HUES48 (cell line): ENCODE results near the gene HSPA4.
A peak's percentile ranks its signal among the peaks of the same experiment; 100 is the strongest.
"Not testable (repeated sequence)": the region's sequence is repeated elsewhere in the genome, so short reads cannot be mapped to it uniquely, and the experiment has no call there.

Source experiments
- H3K27ac ChIP-seq: one replicate; pipeline ENCODE4 v1.7.0; 2013; ENCODE audit warnings: low read depth, low read length, inconsistent platforms
- H3K27me3 ChIP-seq: 2 replicates; pipeline ENCODE4 v1.6.1; 2013; ENCODE audit warnings: mild to moderate bottlenecking, low read length; ENCODE audit not compliant: control insufficient read depth, insufficient read depth
- H3K36me3 ChIP-seq: 2 replicates; pipeline ENCODE4 v1.6.1; 2013; ENCODE audit warnings: low read length; ENCODE audit not compliant: control insufficient read depth, insufficient read depth
- H3K4me1 ChIP-seq: 2 replicates; pipeline ENCODE4 v1.6.1; 2013; ENCODE audit warnings: mild to moderate bottlenecking, low read length; ENCODE audit not compliant: control insufficient read depth, insufficient read depth
- H3K4me3 ChIP-seq: 2 replicates; pipeline ENCODE4 v1.5.1; 2013; ENCODE audit warnings: mild to moderate bottlenecking, low read depth, low read length
- H3K9ac ChIP-seq: 2 replicates; pipeline ENCODE4 v1.6.1; 2013; ENCODE audit warnings: mild to moderate bottlenecking, low read depth, low read length, moderate library complexity
- H3K9me3 ChIP-seq: 2 replicates; pipeline ENCODE4 v1.6.1; 2013; ENCODE audit warnings: low read length; ENCODE audit not compliant: control insufficient read depth, insufficient read depth

Gene HSPA4

GRCh38 chr5:133032852-133033742 lies 18.7 kb upstream of the HSPA4 start:
- no peaks in the 10 kb centered on the region for H3K9me3 ChIP-seq
- H3K9ac ChIP-seq, result no peak overlapping the region
- no peak overlapping the region for H3K4me3 ChIP-seq

GRCh38 chr5:133034064-133034463 lies 17.7 kb upstream of the HSPA4 start:
- Histone ChIP-seq H3K4me3 (no peak overlapping the region), H3K9ac (no peak overlapping the region), H3K27me3 (no peaks in the 10 kb centered on the region), H3K9me3 (no peaks in the 10 kb centered on the region), H3K36me3 (no peaks in the 10 kb centered on the region), H3K27ac (no peak overlapping the region), H3K4me1 (0 out of 2 replicates have a peak, but pooled peaks cover 7% of the 10 kb centered on the region)

More at GRCh38 chr5:133032852-133033742, 18.7 kb upstream of the HSPA4 start:
- H3K27ac ChIP-seq, result no peak overlapping the region
- H3K4me1 ChIP-seq, result 0 out of 2 replicates have a peak, but pooled peaks cover 7% of the 10 kb centered on the region
- H3K27me3 ChIP-seq, result no peaks in the 10 kb centered on the region
- H3K36me3 ChIP-seq, result no peaks in the 10 kb centered on the region

- Histone ChIP-seq H3K9ac (no peak overlapping the region), H3K4me3 (no peak overlapping the region), H3K36me3 (no peaks in the 10 kb centered on the region), H3K9me3 (no peaks in the 10 kb centered on the region), H3K27me3 (no peaks in the 10 kb centered on the region), H3K4me1 (0 out of 2 replicates have a peak, but pooled peaks cover 5% of the 10 kb centered on the region), H3K27ac (no peak overlapping the region)
These were observed 16.6 kb upstream of the HSPA4 start for GRCh38 chr5:133035224-133035623.

DNA sequence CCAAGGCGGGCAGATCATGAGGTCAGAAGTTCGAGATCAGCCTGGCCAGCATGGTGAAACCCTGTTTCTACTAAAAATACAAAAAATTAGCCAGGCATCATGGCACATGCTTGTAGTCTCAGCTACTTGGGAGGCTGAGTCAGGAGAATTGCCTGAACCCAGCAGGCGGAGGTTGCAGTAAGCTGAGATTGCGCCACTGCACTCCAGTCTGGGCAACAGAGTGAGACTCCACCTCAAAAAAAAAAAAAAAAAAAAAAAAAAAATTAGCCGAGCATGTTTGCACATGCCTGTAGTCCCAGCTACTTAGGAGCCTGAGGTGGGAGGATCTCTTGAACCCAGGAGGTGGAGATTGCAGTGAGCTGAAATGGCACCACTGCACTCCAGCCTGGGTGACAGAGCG lies 15.1 kb upstream of the HSPA4 start:
- H3K4me3 ChIP-seq, H3K27ac ChIP-seq, H3K4me1 ChIP-seq, H3K27me3 ChIP-seq, H3K36me3 ChIP-seq, H3K9ac ChIP-seq, H3K9me3 ChIP-seq: not testable (repeated sequence)

- no peak overlapping the region for H3K9ac ChIP-seq
- no peak overlapping the region for H3K27ac ChIP-seq
- no peaks in the 10 kb centered on the region for H3K27me3 ChIP-seq
- no peaks in the 10 kb centered on the region for H3K4me1 ChIP-seq
- no peaks in the 10 kb centered on the region for H3K9me3 ChIP-seq
- H3K36me3 ChIP-seq, result no peaks in the 10 kb centered on the region
- no peak overlapping the region for H3K4me3 ChIP-seq
These were observed 10.5 kb upstream of the HSPA4 start for GRCh38 chr5:133041157-133041784.

DNA sequence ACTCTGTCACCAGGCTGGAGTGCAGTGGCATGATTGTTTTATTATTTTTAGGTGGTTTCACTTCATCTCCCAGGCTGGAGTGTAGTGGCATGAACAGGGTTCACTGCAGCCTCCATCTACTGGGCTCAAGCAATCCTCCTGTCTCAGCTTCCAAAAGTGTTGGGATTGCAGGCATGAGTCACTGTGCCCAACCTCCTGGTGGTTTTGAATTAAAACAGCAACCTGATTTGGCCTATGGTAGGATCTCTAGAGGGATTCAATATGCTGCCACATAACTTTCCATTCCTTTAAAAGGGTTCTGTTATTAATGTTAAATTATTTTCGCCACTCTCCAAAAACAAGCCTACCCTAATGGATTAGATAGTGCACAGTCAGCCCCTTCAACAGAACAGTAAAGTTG lies 9.9 kb upstream of the HSPA4 start:
- no peaks in the 10 kb centered on the region for H3K9me3 ChIP-seq
- H3K27ac ChIP-seq, result no peak overlapping the region
- no peaks in the 10 kb centered on the region for H3K36me3 ChIP-seq
- H3K4me3 ChIP-seq, result no peak overlapping the region
- H3K27me3 ChIP-seq, result no peaks in the 10 kb centered on the region
- no peaks in the 10 kb centered on the region for H3K4me1 ChIP-seq
- no peak overlapping the region for H3K9ac ChIP-seq

DNA sequence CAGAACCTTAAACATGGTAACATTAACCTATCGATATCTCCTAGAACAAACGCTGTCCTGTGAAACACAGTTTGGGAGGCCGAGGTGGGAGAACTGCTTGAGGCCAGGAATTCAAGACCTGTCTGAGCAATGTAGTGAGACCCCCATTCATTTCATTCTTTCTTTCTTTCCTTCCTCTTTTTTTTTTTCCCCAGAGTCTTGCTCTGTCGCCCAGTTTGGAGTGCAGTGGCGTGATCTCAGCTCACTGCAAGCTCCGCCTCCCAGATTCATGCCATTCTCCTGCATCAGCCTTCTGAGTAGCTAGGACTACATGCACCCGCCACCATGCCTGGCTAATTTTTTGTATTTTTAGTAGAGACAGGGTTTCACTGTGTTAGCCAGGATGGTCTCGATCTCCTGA lies 5.3 kb upstream of the HSPA4 start:
- H3K4me3 ChIP-seq, H3K9ac ChIP-seq, H3K36me3 ChIP-seq, H3K9me3 ChIP-seq, H3K27me3 ChIP-seq, H3K27ac ChIP-seq: not testable (repeated sequence)
- peaks cover 18% of the 10 kb centered on the region for H3K4me1 ChIP-seq

- Histone ChIP-seq H3K27ac (no peak overlapping the region), H3K9ac (no peak overlapping the region), H3K9me3 (no peaks in the 10 kb centered on the region), H3K4me3 (no peak overlapping the region), H3K4me1 (peaks cover 18% of the 10 kb centered on the region), H3K27me3 (no peaks in the 10 kb centered on the region), H3K36me3 (no peaks in the 10 kb centered on the region)
These were observed 4.4 kb upstream of the HSPA4 start for GRCh38 chr5:133047404-133047803.

DNA sequence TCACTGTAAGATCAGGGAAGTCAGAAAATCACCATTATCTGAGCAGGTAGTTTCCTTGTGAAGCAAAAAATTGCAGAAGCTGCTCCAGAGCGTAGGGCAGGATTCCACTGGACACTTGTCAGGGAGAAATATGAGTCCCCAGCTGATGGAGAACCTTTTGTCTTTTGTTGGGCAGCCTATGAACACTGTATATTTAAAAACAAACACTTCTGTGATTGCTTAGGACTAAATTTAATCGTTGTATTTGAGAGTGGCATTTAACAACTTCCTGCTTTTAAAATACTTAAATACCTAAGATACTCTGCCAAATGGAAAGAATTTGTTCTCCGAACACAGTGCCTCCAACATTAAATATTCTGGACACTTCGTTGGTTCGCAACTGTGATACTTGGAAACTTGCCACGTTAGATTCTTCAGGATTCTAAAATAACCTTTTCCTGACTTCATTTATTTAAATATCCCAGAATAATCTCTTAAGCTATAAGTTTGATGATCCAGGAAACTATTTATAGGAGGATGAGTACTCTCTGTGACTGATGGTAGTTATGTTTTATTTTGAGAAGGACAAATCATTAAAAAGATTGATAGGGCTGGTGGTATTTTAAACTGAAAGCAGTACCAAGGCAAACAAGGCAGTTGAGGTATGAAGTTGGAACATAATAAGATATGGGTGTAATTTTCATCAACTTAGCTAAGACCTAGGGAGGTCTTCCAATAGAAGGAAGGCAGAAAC lies 2.7 kb upstream of the HSPA4 start:
- Histone ChIP-seq H3K9me3 (no peaks in the 10 kb centered on the region), H3K36me3 (no peaks in the 10 kb centered on the region), H3K9ac (no peak overlapping the region), H3K27me3 (no peaks in the 10 kb centered on the region), H3K4me3 (no peak overlapping the region), H3K27ac (peak overlapping the region; percentile 14), H3K4me1 (peaks cover 18% of the 10 kb centered on the region)

DNA sequence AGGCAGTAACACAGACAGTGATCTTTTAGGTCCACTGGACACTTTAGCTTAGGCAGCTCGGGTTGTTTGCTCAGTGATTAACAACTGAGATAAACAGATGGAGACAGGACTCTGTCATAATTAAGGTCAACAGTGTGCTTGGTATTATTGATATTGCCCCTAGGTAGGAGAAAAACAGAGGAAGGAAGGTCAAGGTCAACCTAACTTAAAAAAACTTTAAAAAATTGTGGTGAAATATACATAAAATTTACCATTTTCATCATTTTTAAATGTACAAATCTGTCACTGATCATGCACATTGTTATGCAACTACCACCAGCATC lies 2.1 kb upstream of the HSPA4 start:
- H3K4me3 ChIP-seq, result 0 out of 2 replicates have a peak overlapping the region, but pooled peaks have one; percentile 89
- H3K36me3 ChIP-seq, result no peaks in the 10 kb centered on the region
- no peaks in the 10 kb centered on the region for H3K27me3 ChIP-seq
- H3K4me1 ChIP-seq, result peaks cover 18% of the 10 kb centered on the region
- no peaks in the 10 kb centered on the region for H3K9me3 ChIP-seq
- H3K9ac ChIP-seq, result no peak overlapping the region
- H3K27ac ChIP-seq, result peak overlapping the region; percentile 14

DNA sequence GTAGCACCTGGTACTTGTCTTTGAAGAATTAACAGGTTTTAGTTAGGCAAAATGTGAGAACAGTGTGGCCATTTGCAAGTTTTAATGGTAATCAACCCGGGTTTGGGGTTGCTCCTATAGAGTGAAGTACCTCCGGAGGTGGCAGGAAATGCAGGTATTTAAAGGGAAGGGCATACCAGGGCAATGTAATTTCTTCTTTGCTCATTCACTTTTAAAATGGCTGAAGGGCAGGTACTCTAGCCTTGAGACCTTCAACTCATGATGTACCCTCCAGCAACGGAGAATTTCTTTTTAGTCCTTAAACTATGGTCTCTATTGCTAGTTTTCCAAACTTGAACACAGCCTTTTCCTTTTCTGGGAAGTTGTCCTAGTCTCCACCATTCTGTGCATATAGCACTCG lies 1.3 kb upstream of the HSPA4 start:
- Histone ChIP-seq H3K27ac (peak overlapping the region; percentile 100), H3K4me3 (peak overlapping the region; percentile 89), H3K9ac (peak overlapping the region; percentile 97), H3K27me3 (no peaks in the 10 kb centered on the region), H3K36me3 (no peaks in the 10 kb centered on the region), H3K4me1 (peaks cover 18% of the 10 kb centered on the region), H3K9me3 (no peaks in the 10 kb centered on the region)
